HG02970 (cell line): Measurements from ENCODE around the gene HELLS.
"Not testable (repeated sequence)": the region's sequence is repeated elsewhere in the genome, so short reads cannot be mapped to it uniquely, and the experiment has no call there.

ENCODE experiments used
- ATAC-seq: cut with Tn5 transposase; IDR thresholded peaks from one replicate; pipeline ENCODE4 v1.9.1; 2021; ENCODE audit warnings: mild to moderate bottlenecking, moderate library complexity, moderate number of reproducible peaks; ENCODE audit not compliant: unreplicated experiment, low FRiP score

The HELLS gene

GRCh38 chr10:94602729-94603515 lies 57.3 kb downstream of the HELLS start:
- ATAC-seq: no peak

GRCh38 chr10:94607111-94607510 lies 61.5 kb downstream of the HELLS start:
- ATAC-seq: peak; percentile 65

GRCh38 chr10:94608559-94608958 lies 63.0 kb downstream of the HELLS start:
- no peak for ATAC-seq

GRCh38 chr10:94614558-94614957 lies 69.0 kb downstream of the HELLS start:
- ATAC-seq: no peak

- ATAC-seq: no peak
Observed at GRCh38 chr10:94617389-94617944, 71.9 kb downstream of the HELLS start.

- no peak for ATAC-seq
Observed at GRCh38 chr10:94622666-94623205, 77.1 kb downstream of the HELLS start.

GRCh38 chr10:94623572-94623971 lies 78.0 kb downstream of the HELLS start:
- ATAC-seq: no peak

- no peak for ATAC-seq
Observed at GRCh38 chr10:94626476-94626875, 80.9 kb downstream of the HELLS start.

GRCh38 chr10:94627511-94627910 lies 81.9 kb downstream of the HELLS start:
- ATAC-seq: no peak

GRCh38 chr10:94630017-94630688 lies 84.6 kb downstream of the HELLS start:
- no peak for ATAC-seq

GRCh38 chr10:94631077-94631875 lies 85.7 kb downstream of the HELLS start:
- no peak for ATAC-seq

- ATAC-seq: no peak
Observed at GRCh38 chr10:94632954-94633353, 87.4 kb downstream of the HELLS start.

- ATAC-seq: not testable (repeated sequence)
Observed at GRCh38 chr10:94638097-94638496, 92.5 kb downstream of the HELLS start.

- ATAC-seq: no peak
Observed at GRCh38 chr10:94639902-94640301, 94.3 kb downstream of the HELLS start.

GRCh38 chr10:94640562-94640961 lies 95.0 kb downstream of the HELLS start:
- ATAC-seq: no peak

- no peak for ATAC-seq
Observed at GRCh38 chr10:94641480-94641879, 95.9 kb downstream of the HELLS start.

GRCh38 chr10:94644352-94644751 lies 98.8 kb downstream of the HELLS start:
- ATAC-seq: no peak

GRCh38 chr10:94645285-94645684 lies 99.7 kb downstream of the HELLS start:
- no peak for ATAC-seq
